ENCODE measurements around the gene SERPINA5. TPM values are rescaled to one million over a fixed set of nuclear protein-coding genes. Genes with fewer than 3 reads are reported as not detected.

SERPINA5 gene
- polyA plus RNA-seq, 2 of the 4 experiments (the other 2 are of a cell fraction), result 0.74 to 0.78 TPM

GRCh38 chr14:94592457-94592856 is 11.2 kb downstream of the SERPINA5 start:
- POLR2A ChIA-PET, result no interaction called here

GRCh38 chr14:94593376-94593748 is 12.1 kb downstream of the SERPINA5 start:
- 90% methylated on average over 3 of the region's 3 CpGs for WGBS (ENCODE audit: missing lambda C conversion rate)
- POLR2A ChIA-PET, result no interaction called here
- Histone ChIP-seq H3K27ac (peak overlapping the region; percentile 97 to 98), H3K9me3 (no peaks in the 10 kb centered on the region), H3K4me1 (peaks cover 39% of the 10 kb centered on the region), H3K4me3 (no peak overlapping the region), H3K4me2 (peak overlapping the region; percentile 46)
- DNase-seq (ENCODE audit: low read depth in 1 of 2, low spot score in 1 of 2) (no peak), FAIRE-seq (no peak), ATAC-seq (no peak)
- CTCF ChIA-PET, result interaction anchor here (0.5 to 1.8 kb wide), 5 partner anchors 43 to 461 kb away, joined by 3 to 6 read pairs (median 4); no protein-coding TSS in a partner anchor
- no peak for TF ChIP-seq CHD2 (IDR thresholded peaks at IDR 0.05; ENCODE audit: low read length, partially characterized antibody)

More at GRCh38 chr14:94592457-94592856, 11.2 kb downstream of the SERPINA5 start:
- H3K4me1 ChIP-seq, result peaks cover 30% of the 10 kb centered on the region
- CTCF ChIA-PET, result interaction anchor here (0.9 to 1.5 kb wide), 4 partner anchors 10 to 97 kb away, joined by 3 to 5 read pairs (median 4); no protein-coding TSS in a partner anchor
- ATAC-seq (no peak), DNase-seq (ENCODE audit: low read depth in 1 of 2, low spot score in 1 of 2) (no peak), FAIRE-seq (no peak)
- H3K4me3 ChIP-seq, result no peak overlapping the region
- H3K27ac ChIP-seq, result peak overlapping the region; percentile 20 to 28; a peak in 1 of 6 replicates
- no peaks in the 10 kb centered on the region for H3K9me3 ChIP-seq
- H3K4me2 ChIP-seq, result no peak overlapping the region
- TF ChIP-seq RCOR1 (IDR thresholded peaks at IDR 0.05; ENCODE audit: low read depth, low read length) (no peak), NPAS2 (CRISPR knock-in tag; IDR thresholded peaks at IDR 0.05; ENCODE audit: borderline replicate concordance) (no peak), GATA3 (IDR thresholded peaks at IDR 0.05; ENCODE audit: borderline replicate concordance) (no peak), RNF2 (IDR thresholded peaks at IDR 0.05; ENCODE audit: borderline replicate concordance, low read depth) (no peak), BCL3 (IDR thresholded peaks at IDR 0.05) (no peak), POLR2A (IDR thresholded peaks at IDR 0.05; ENCODE audit: low read length) (no peak), SMC3 (IDR thresholded peaks at IDR 0.05) (no peak)

- ATAC-seq (no peak), FAIRE-seq (no peak)
- WGBS (ENCODE audit: missing lambda C conversion rate), result 86% methylated on average over 3 of the region's 4 CpGs
These were observed 12.7 kb downstream of the SERPINA5 start for GRCh38 chr14:94593749-94594431.

GRCh38 chr14:94594441-94594840 is 13.2 kb downstream of the SERPINA5 start:
- H3K27ac ChIP-seq, result peak overlapping the region; percentile 97 to 98
- peak overlapping the region; percentile 46 for H3K4me2 ChIP-seq
- FAIRE-seq (no peak), DNase-seq (ENCODE audit: low read depth in 1 of 2, low spot score in 1 of 2) (no peak), ATAC-seq (no peak)
- WGBS (ENCODE audit: missing lambda C conversion rate), result 86% methylated on average over 7 of the region's 7 CpGs
- no peaks in the 10 kb centered on the region for H3K9me3 ChIP-seq
- TF ChIP-seq EHF (CRISPR knock-in tag; IDR thresholded peaks at IDR 0.05), result no peak
- TF ChIP-seq NFE2L2 (conservative IDR thresholded peaks at IDR 0.05; ENCODE audit: low read length), result no peak
- TF ChIP-seq EHMT2 (IDR thresholded peaks at IDR 0.05; ENCODE audit: low read depth), result no peak
- TF ChIP-seq MAX (IDR thresholded peaks at IDR 0.05), result no peak
- TF ChIP-seq JUN (IDR thresholded peaks at IDR 0.05), result no peak
- no peak for TF ChIP-seq POLR2AphosphoS2 (conservative IDR thresholded peaks at IDR 0.05; ENCODE audit: low read length)
- TF ChIP-seq RAD21 (conservative IDR thresholded peaks at IDR 0.05 in 1 of 2, IDR thresholded peaks at IDR 0.05 in 1 of 2), result no peak
- TF ChIP-seq HMGXB4 (CRISPR knock-in tag; IDR thresholded peaks at IDR 0.05; ENCODE audit: borderline replicate concordance), result no peak
- no peak for TF ChIP-seq PHF8 (IDR thresholded peaks at IDR 0.05; ENCODE audit: borderline replicate concordance, low read depth)
- no peak for TF ChIP-seq HDAC2 (IDR thresholded peaks at IDR 0.05)
- no peak for TF ChIP-seq RARB (CRISPR knock-in tag; IDR thresholded peaks at IDR 0.05)
- TF ChIP-seq HOXB5 (CRISPR knock-in tag; IDR thresholded peaks at IDR 0.05), result no peak
- peaks cover 46% of the 10 kb centered on the region for H3K4me1 ChIP-seq
- ChIA-PET POLR2A (no interaction called here), CTCF (interaction anchor here (1.2 to 2.0 kb wide), 5 partner anchors 10 to 96 kb away, joined by 3 to 7 read pairs (median 4); no protein-coding TSS in a partner anchor)
- no peak overlapping the region for H3K4me3 ChIP-seq

More at GRCh38 chr14:94593749-94594431, 12.7 kb downstream of the SERPINA5 start:
- DNase-seq (ENCODE audit: low read depth in 1 of 2, low spot score in 1 of 2), result peak in 1 of 2 experiments; percentile 35
- peak overlapping the region; percentile 46 for H3K4me2 ChIP-seq
- peaks cover 44% of the 10 kb centered on the region for H3K4me1 ChIP-seq
- ChIA-PET POLR2A (no interaction called here), CTCF (interaction anchor here (1.2 to 1.8 kb wide), 2 partner anchors 45 to 96 kb away, joined by 3 to 6 read pairs; no protein-coding TSS in a partner anchor)
- peak overlapping the region; percentile 97 to 98 for H3K27ac ChIP-seq
- no peaks in the 10 kb centered on the region for H3K9me3 ChIP-seq
- no peak overlapping the region for H3K4me3 ChIP-seq
- peak; percentile 33 to 54; a peak in 3 of 4 replicates for TF ChIP-seq CEBPB (IDR thresholded peaks at IDR 0.05)
- TF ChIP-seq CTCF (IDR thresholded peaks at IDR 0.05), result no peak
- no peak for TF ChIP-seq HOXB5 (CRISPR knock-in tag; IDR thresholded peaks at IDR 0.05)
- 0 out of 5 replicates have a peak, but pooled peaks of 1 of the 2 experiments have one; percentile 20 for TF ChIP-seq JUN (IDR thresholded peaks at IDR 0.05)
- 0 out of 2 replicates have a peak, but pooled peaks have one; percentile 10 for TF ChIP-seq JUNB (IDR thresholded peaks at IDR 0.05)
- TF ChIP-seq EP300 (IDR thresholded peaks at IDR 0.05), result peak; percentile 29 to 41; a peak in 1 of 5 replicates
- no peak for TF ChIP-seq RCOR1 (IDR thresholded peaks at IDR 0.05; ENCODE audit: low read depth, low read length)

Data from A549 (cell line).